SKM-1 treated with dmso at 0.1 percent for 144 hours (cell line): Measurements from ENCODE around the gene VPS37B.
"Not testable (repeated sequence)": the region's sequence is repeated elsewhere in the genome, so short reads cannot be mapped to it uniquely, and the experiment has no call there.

Experiments used
- DNase-seq: peaks from one replicate; lab custom pipeline; 2025; ENCODE audit not compliant: unreplicated experiment; lab: John Stamatoyannopoulos, UW

The VPS37B gene

DNA sequence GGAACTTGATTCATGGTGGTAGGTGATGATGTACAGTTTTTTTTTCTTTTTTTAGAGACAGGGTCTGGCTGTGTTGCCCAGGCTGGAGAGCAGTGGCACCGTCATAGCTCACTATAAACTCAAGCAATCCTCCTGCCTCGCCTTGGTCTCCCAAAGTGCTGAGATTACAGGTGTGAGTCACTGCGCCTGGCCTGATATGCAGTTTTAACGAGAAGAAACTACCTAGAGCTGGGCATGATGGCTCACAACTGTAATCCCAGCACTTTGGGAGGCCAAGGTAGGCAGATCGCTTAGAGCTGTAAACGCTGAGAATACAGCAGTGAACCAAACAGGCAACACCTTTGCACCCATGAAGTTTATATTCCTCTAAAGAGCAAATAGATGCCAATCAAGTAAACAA lies 13.0 kb upstream of the VPS37B start:
- DNase-seq = no peak

GRCh38 chr12:122905258-122905657 lies 9.3 kb upstream of the VPS37B start:
- not testable (repeated sequence) for DNase-seq

DNA sequence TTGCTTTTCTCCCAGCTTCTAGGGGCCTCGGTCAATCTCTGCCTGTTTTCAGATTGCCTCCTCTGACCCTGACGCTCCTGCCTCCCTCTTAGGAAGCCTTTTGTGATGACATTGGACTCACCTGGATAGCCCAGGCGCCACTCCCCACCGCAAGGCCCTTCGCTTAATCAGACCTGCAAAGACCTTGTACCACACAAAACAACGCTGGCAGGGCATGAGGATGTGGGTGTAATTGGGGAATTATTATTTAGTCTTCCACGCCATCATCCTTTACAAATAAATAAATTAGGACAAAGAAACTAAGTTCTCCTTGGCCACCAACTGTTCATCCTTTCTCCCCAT lies 7.7 kb upstream of the VPS37B start:
- no peak for DNase-seq

DNA sequence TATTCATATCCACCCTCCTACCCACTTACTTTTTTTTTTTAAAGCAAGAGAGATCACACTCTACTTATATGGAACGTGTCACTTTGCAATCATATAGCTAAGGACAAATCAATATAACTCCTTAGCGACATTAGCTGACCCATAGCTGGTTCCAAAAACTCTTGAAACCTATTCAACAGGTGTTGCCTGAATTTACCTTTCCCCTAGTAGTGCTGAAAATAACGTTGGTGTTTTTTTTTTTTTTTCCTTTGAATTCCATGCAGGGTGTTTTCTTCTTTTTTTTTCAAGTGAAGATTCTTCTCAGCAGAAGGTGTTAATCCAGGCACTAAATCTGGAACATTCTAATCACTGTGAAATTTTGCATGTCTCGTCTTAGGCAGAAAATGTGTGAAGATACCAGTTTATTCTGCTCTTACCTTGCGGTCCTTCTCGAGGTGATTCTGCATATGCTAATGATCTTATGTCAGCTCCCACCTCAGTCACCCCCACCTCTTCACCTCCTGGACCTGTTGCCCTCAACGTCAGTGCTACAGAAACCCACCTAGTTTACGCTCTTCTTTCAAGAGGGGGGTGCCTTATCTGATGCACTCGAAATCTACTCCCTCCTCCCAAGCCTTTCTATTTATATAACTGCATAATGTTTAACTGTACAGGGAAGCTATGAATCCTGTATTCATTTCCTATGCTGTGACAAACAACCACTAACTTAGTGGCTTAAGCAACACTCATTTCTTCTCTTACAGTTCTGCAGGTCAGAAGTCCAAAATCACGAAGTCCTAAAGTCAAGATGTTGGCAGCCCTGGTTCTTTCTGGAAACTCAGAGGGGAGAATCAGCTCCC lies 7.1 kb upstream of the VPS37B start:
- no peak for DNase-seq

DNA sequence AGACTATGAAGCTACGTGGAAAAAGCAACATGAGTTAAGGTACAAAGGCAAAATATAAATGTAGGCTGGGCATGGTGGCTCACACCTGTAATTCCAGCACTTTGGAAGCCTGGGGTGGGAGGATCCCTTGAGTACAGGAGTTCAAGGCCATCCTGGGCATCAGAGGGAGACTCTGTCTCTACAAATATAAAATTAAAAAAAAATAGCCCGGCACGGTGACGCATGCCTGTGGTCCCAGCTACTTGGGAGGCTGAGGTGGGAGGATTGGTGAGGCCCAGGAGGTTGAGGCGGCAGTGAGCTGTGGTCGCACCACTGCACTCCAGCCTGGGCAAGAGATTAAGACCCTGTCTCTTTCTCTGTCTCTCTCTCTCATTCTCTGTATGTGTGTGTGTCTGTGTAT lies 4.0 kb upstream of the VPS37B start:
- DNase-seq = no peak

DNA sequence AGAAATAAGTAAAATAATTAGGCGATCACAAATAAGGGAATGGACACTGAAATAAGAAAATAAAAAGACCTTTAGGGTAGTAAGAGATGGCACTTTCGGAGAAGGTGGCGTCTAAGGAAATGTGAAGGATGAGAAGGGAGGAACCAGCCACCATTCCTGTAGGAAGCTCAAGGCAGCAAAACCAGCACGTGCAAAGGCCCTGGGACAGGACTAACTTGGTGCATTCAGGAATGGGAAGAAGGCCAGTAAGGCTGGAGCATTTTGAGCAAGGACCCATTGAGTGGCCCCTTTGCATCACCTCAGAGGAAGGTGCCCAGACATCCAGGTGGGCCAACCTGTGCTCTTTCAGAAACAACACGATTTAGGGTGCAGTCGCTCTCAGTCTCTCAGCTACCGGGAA lies 738 bp upstream of the VPS37B start:
- DNase-seq = no peak

- no peak for DNase-seq
Measured at GRCh38 chr12:122895320-122895703, 612 bp downstream of the VPS37B start.

- no peak for DNase-seq
Measured at GRCh38 chr12:122894193-122895121, 1.5 kb downstream of the VPS37B start.

DNA sequence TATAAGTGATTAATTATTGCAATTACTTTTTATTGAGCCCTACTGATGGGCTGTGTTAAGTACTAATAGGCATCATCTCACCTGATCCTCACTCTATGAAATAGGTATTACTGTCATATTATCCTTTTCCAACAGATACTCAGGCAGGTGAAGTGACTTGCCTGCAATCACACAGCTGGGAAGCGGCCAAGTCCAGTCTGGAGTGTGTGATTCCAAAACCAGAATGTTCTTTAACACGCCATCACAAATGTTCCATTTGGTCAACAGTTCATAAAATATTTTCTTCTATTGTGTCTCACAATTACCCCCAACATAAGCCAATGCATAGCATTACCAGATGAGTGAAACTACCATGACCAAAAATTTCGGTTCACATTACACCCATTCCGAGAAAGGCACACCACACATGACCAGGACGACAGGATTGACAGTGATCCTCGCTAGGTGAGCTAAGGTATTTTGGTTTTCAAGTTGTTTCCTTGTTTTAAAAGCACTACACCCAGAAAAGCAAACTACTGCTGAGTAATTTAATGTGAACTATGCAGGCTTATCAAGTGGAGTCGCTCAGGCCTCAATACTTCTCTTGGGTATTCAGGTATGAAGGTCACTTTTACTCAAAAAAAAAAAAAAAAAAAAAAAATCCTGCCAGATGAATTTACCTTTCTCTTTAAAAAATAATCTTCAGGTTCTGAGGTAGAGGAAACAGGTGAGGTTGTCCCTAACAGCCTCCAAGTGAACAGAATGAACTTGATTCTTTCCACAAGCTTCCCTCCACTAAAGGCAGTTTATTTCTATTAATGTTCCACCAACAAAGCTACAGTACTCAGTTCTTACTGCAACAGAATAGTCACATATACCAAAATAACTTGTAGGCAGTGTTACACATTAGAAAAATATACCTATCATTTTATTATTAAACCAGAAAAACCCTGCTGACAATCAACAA lies 2.4 kb downstream of the VPS37B start:
- no peak for DNase-seq

DNA sequence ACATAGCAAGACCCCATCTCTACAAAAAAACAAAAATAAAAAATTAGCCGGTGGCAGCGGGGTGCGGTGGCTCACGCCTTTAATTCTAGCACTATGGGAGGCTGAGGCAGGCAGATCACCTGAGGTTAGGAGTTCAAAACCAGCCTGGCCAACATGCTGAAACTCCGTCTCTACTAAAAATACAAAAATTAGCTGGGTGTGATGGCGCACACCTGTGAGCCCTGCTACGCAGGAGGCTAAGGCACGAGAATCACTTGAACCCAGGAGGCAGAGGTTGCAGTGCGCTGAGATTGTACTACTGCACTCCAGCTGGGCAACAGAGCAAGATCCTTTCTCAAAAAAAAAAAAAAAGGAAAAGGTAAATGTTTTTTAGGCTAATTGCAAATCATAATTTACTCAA lies 3.2 kb downstream of the VPS37B start:
- DNase-seq = not testable (repeated sequence)

DNA sequence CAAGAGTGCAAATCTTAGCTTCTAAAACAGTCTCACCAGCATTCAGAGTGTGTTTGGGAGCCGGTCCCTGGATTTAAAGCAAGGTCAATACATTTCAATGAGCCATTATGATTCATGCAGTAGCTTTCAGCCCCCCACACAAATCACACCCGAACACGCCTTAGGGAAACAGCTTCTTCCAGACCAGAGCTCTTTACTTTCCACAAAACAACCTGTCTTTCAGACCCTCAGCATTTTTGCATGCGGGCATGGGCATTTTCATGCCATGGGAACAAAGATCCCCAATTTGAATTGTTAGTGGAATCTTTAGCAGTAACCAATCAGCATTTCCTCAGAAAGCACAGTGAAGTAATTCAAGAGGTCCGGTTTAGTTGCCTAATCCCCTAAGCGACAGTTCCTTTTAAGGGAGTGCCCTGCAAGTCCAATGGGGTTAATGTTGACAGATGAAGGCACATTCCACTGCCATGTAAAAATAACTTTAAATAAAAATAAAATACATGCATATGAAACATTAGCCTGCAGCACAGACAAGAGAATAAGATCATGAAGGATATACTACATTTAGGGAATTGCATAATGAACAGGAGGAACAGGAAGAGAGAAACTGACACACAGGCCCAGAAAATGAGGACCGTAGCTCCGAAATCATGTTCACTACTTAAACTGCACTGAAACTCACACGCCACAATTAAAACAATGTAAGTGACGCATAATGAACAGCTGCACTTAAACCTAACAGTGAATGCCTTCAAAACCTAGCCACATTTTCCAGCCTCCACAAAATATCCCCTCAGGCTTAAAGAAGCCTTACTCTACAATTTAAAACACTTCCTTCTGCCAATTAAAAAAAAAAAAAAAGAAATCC lies 4.0 kb downstream of the VPS37B start:
- no peak for DNase-seq

DNA sequence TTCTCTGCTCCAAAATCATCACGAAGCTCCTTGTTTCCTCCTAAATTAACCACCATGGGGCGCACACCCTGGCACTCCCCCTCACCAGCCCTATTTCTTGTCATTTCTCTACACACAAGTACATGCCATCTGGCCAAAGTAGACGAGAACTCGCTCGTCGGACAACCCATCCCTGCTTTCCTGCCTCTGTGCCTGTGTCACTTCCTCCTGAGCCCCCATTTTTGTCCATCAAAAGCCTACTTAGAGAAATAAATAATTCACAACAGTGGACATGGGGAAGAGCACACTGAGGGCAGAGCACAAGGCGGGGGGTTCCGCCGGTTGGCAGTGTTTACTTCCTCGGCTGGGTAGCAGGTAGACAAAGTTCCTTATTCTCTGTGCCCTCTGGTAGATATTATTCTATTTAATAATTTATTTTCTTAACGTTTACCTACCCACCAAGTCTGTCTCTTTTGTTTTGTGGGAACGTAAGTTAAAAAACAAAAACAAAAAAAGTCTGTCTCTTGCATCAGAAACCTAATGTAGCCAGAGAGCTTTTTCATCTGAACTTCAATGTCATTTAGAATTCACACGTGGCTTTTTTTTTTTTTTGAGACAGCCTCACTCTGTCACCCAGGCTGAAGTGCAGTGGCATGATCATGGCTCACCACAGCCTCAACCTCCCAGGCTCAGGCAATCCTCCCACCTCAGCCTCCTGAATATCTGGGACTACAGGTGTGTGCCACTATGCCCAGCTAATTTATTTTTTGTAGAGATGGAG lies 6.0 kb downstream of the VPS37B start:
- DNase-seq = no peak

- peak; percentile 60 for DNase-seq
Measured at GRCh38 chr12:122888232-122888752, 7.6 kb downstream of the VPS37B start.

- no peak for DNase-seq
Measured at GRCh38 chr12:122887819-122888212, 8.1 kb downstream of the VPS37B start.

GRCh38 chr12:122886851-122887818 lies 8.8 kb downstream of the VPS37B start:
- DNase-seq = no peak

- DNase-seq = no peak
Measured at GRCh38 chr12:122886161-122886560, 9.8 kb downstream of the VPS37B start.

DNA sequence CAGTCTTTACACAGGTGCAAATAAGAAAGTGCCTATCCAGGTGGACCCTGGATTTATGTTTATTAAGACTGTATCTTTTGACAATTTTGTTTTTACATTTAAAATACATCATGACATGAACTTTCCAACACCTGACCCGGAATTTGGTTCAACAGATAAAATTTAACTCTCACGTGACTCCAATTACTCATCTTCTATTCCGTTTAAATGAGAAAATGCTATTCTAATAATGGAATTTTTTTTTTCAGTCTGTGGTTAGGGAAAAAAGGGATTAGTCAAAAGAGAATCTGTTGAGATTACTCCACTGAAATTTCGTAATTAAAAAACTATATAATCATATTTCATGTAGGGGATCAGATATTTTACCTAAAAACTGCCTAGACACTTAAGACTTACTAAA lies 11.1 kb downstream of the VPS37B start:
- no peak for DNase-seq
